Ovary (tissue), 9 donors: ENCODE measurements around the gene KBTBD8. TPM values are rescaled to one million over a fixed set of nuclear protein-coding genes. Genes with fewer than 3 reads are reported as not detected.

Experiments
- DNase-seq, 5 donors: peaks; one replicate each; pipeline ENCODE4 v3.0.0-alpha.2; 2019 to 2020
- H3K27ac ChIP-seq, 2 donors: fragments of 200-600 bp; one replicate each; pipeline versions ENCODE4 v1.5.1 to v1.8.0; 2019 to 2022
- H3K27me3 ChIP-seq: fragments of 200-600 bp; one replicate; pipeline ENCODE4 v1.8.0; 2022
- H3K36me3 ChIP-seq: fragments of 200-600 bp; sonication (generic); one replicate; pipeline ENCODE4 v1.5.1; 2019
- H3K4me1 ChIP-seq: one replicate; pipeline ENCODE4 v1.8.1; 2013; ENCODE audit warnings: mild to moderate bottlenecking, moderate library complexity; ENCODE audit not compliant: insufficient read depth
- H3K4me3 ChIP-seq: fragments of 200-600 bp; sonication (generic); one replicate; pipeline ENCODE4 v1.5.1; 2017
- H3K9me3 ChIP-seq, 2 donors: fragments of 200-600 bp in 1 of 2; sonication (generic) in 1 of 2; one replicate each; pipeline versions ENCODE4 v1.5.1 to v1.8.1; 2013 to 2019; ENCODE audit warnings: mild to moderate bottlenecking in 1 of 2, moderate library complexity in 1 of 2
- CTCF ChIP-seq, 3 donors: fragments of 450-650 bp in 2 of 3; fragments of 200-600 bp in 1 of 3; IDR thresholded peaks; one replicate each; pipeline versions ENCODE4 v1.5.1 to v1.8.0; 2016 to 2022; ENCODE audit warnings: antibody characterized with exemption in 3 of 3, mild to moderate bottlenecking in 1 of 3
- EP300 ChIP-seq: sonication (generic); formaldehyde crosslinking; IDR thresholded peaks from one replicate; pipeline ENCODE4 v1.6.1; 2017; ENCODE audit warnings: antibody characterized with exemption
- POLR2A ChIP-seq: fragments of 450-650 bp; IDR thresholded peaks from one replicate; pipeline ENCODE4 v1.6.1; 2017; ENCODE audit warnings: antibody characterized with exemption, mild to moderate bottlenecking, moderate library complexity
- WGBS, 3 donors: extraction: QIAGEN DNeasy Blood & Tissue Kit in 1 of 3; methylation state at CpG; one replicate each; pipeline versions ENCODE4 v1.1.5 to v1.1.7; 2013 to 2017; 5-methylcytosine and 5-hydroxymethylcytosine counted together
- intact Hi-C, 4 donors: fragments of 100-400 bp; cut with DNase I; formaldehyde crosslinking; loops; one replicate each; pipeline versions ENCODE4 v1.11.0 to v1.15.1; 2022 to 2023
- polyA plus RNA-seq, 2 donors: library from polyadenylated mRNA; stranded (reverse); fragments of 200-250 nt in 1 of 2; fragments of 350-450 nt in 1 of 2; fragmentation: Illumina TruSeq in 1 of 2; extraction: RNeasy Lipid Tissue Mini Kit (QIAGEN cat#74804) in 1 of 2; gene quantifications; one replicate each; pipeline ENCODE4 v1.2.3, GENCODE V29; 2013 to 2014
- total RNA-seq, 7 donors: library from RNA; depleted of rRNA in 2 of 7; stranded (reverse); fragments of >200 nt in 2 of 7; fragmentation: NEBNext Ultra II Directional in 3 of 7; extraction: Animal tissue kit (Norgen Biotek cat#: 25700) in 3 of 7; gene quantifications; one replicate each; pipeline versions ENCODE4 v1.1.0 to v1.2.4, GENCODE V29; 2016 to 2023
- donor health status: DM: no; HTN: no; CAD: no; lungs with moderate emphysema.
- donor health status: DM: no; HTN: no; CAD: no.
- donor health status: Bipolar disorder and iron deficiency.
- donor health status: DM: yes; HTN: yes; CAD: no.
- donor health status: DM: no; HTN: no; CAD: no.
- donor health status: DM: yes; HTN: yes; CAD: no.

Gene KBTBD8
- total and polyA plus RNA-seq, 9 donors, result 0.07 to 0.97 (median 0.55) TPM

GRCh38 chr3:66997560-66998112 lies 471 bp upstream of the KBTBD8 start:
- H3K4me3 ChIP-seq, result peak overlapping the region; percentile 19
- intact Hi-C loops, result no loop called here
- peak in 3 of 5 donors; percentile 17 to 25 (median 18) for DNase-seq
- peaks cover 4% of the 10 kb centered on the region for H3K4me1 ChIP-seq
- no peaks in the 10 kb centered on the region for H3K36me3 ChIP-seq
- H3K9me3 ChIP-seq, result no peaks in the 10 kb centered on the region
- WGBS, 3 donors, result 6 to 7% (median 7%) methylated on average over 18 of the region's 18 CpGs
- no peak overlapping the region for H3K27ac ChIP-seq
- no peak for TF ChIP-seq EP300
- TF ChIP-seq POLR2A, result no peak
- TF ChIP-seq CTCF (IDR thresholded peaks at IDR 0.05), result no peak
- no peaks in the 10 kb centered on the region for H3K27me3 ChIP-seq

DNA sequence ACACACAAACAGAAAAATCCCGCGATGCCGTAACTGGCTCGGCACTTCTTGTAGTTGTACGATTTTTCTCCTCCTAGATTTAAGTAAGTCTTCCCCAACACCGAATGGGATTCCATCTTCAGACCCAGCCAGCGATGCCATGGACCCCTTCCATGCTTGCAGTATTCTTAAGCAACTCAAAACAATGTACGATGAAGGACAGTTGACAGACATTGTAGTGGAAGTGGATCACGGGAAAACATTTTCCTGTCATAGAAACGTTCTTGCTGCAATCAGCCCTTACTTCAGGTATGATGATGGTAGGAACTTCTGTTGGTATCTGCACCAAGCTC lies 763 bp downstream of the KBTBD8 start:
- Histone ChIP-seq H3K27ac (no peak overlapping the region), H3K36me3 (no peaks in the 10 kb centered on the region), H3K4me1 (peaks cover 4% of the 10 kb centered on the region), H3K4me3 (peak overlapping the region; percentile 79), H3K27me3 (no peaks in the 10 kb centered on the region), H3K9me3 (no peaks in the 10 kb centered on the region)
- DNase-seq, result no peak
- TF ChIP-seq EP300, result no peak
- TF ChIP-seq POLR2A, result no peak
- no peak for TF ChIP-seq CTCF (IDR thresholded peaks at IDR 0.05)
- 2 to 6% (median 3%) methylated on average over 10 of the region's 10 CpGs for WGBS, 3 donors
- intact Hi-C loops, result no loop called here

- TF ChIP-seq POLR2A (no peak), CTCF (IDR thresholded peaks at IDR 0.05) (no peak), EP300 (no peak)
- no peaks in the 10 kb centered on the region for H3K27me3 ChIP-seq
- no peak overlapping the region for H3K27ac ChIP-seq
- H3K4me3 ChIP-seq, result no peak overlapping the region
- 84 to 89% (median 86%) methylated on average over 2 of the region's 2 CpGs for WGBS, 3 donors
- DNase-seq, result no peak
- no peaks in the 10 kb centered on the region for H3K9me3 ChIP-seq
- peaks cover 4% of the 10 kb centered on the region for H3K4me1 ChIP-seq
- intact Hi-C loops, result no loop called here
- no peaks in the 10 kb centered on the region for H3K36me3 ChIP-seq
These were observed 1.9 kb downstream of the KBTBD8 start for GRCh38 chr3:67000009-67000408.

GRCh38 chr3:67001086-67001861 lies 3.2 kb downstream of the KBTBD8 start:
- TF ChIP-seq EP300 (no peak), POLR2A (no peak), CTCF (IDR thresholded peaks at IDR 0.05) (no peak)
- no peaks in the 10 kb centered on the region for H3K9me3 ChIP-seq
- H3K27ac ChIP-seq, result no peak overlapping the region
- H3K4me3 ChIP-seq, result no peak overlapping the region
- no peaks in the 10 kb centered on the region for H3K27me3 ChIP-seq
- H3K36me3 ChIP-seq, result no peaks in the 10 kb centered on the region
- intact Hi-C loops, result no loop called here
- no peak for DNase-seq
- WGBS, 3 donors, result 91 to 93% (median 92%) methylated on average over 8 of the region's 8 CpGs
- H3K4me1 ChIP-seq, result peaks cover 4% of the 10 kb centered on the region
